Hindlimb muscle (tissue), 1 donor: ENCODE results near the gene GMPR2. TPM values are rescaled to one million over a fixed set of nuclear protein-coding genes. Genes with fewer than 3 reads are reported as not detected.
"Not testable (repeated sequence)": the region's sequence is repeated elsewhere in the genome, so short reads cannot be mapped to it uniquely, and the experiment has no call there.

Experiments
- DNase-seq: peaks from one replicate; pipeline ENCODE4 v3.0.0-alpha.2; 2013
- polyA plus RNA-seq: library from polyadenylated mRNA; unstranded; fragments of 120-200 nt; gene quantifications from one replicate; pipeline ENCODE4 v1.2.1, GENCODE V29; 2013; ENCODE audit not compliant: insufficient read length

The GMPR2 gene
- polyA plus RNA-seq, 1 donor, result 45.8 TPM

GRCh38 chr14:24202538-24202937, 30.2 kb upstream of the GMPR2 start:
- DNase-seq, result not testable (repeated sequence)

- not testable (repeated sequence) for DNase-seq
These were observed 29.4 kb upstream of the GMPR2 start for GRCh38 chr14:24203249-24203886.

GRCh38 chr14:24204163-24205146, 28.3 kb upstream of the GMPR2 start:
- no peak for DNase-seq

- no peak for DNase-seq
These were observed 26.2 kb upstream of the GMPR2 start for GRCh38 chr14:24206260-24207103.

- DNase-seq, result no peak
These were observed 25.6 kb upstream of the GMPR2 start for GRCh38 chr14:24207104-24207551.

GRCh38 chr14:24207625-24208024, 25.1 kb upstream of the GMPR2 start:
- no peak for DNase-seq

GRCh38 chr14:24211311-24211710, 21.4 kb upstream of the GMPR2 start:
- DNase-seq, result no peak

GRCh38 chr14:24212924-24213865, 19.5 kb upstream of the GMPR2 start, which contains the start of gene CHMP4A:
CHMP4A (minus strand) TSS chr14:24213488; CDS start chr14:24213439, 49 bp downstream.
- DNase-seq, result peak; percentile 96

GRCh38 chr14:24213866-24214662, 18.7 kb upstream of the GMPR2 start:
- DNase-seq, result no peak

- peak; percentile 90 for DNase-seq
These were observed 17.0 kb upstream of the GMPR2 start, which contains the start of gene MDP1 for GRCh38 chr14:24215495-24216344. MDP1 (minus strand) TSS chr14:24216066; CDS start chr14:24215955, 111 bp downstream.

- no peak for DNase-seq
These were observed 16.4 kb upstream of the GMPR2 start for GRCh38 chr14:24216345-24216699.

- DNase-seq, result not testable (repeated sequence)
These were observed 15.9 kb upstream of the GMPR2 start for GRCh38 chr14:24216876-24217275.

GRCh38 chr14:24219080-24219479, 13.6 kb upstream of the GMPR2 start:
- no peak for DNase-seq

GRCh38 chr14:24219521-24219920, 13.2 kb upstream of the GMPR2 start:
- DNase-seq, result no peak

- not testable (repeated sequence) for DNase-seq
These were observed 9.7 kb upstream of the GMPR2 start for GRCh38 chr14:24222987-24223386.

- no peak for DNase-seq
These were observed 8.1 kb upstream of the GMPR2 start for GRCh38 chr14:24224618-24225071.

GRCh38 chr14:24226473-24226872, 6.3 kb upstream of the GMPR2 start:
- no peak for DNase-seq

- no peak for DNase-seq
These were observed 3.8 kb upstream of the GMPR2 start for GRCh38 chr14:24228902-24229301.
